H7 (cell line): Measurements from ENCODE around the gene NYAP1. TPM values are rescaled to one million over a fixed set of nuclear protein-coding genes. Genes with fewer than 3 reads are reported as not detected.
"Not testable (repeated sequence)": the region's sequence is repeated elsewhere in the genome, so short reads cannot be mapped to it uniquely, and the experiment has no call there.

ENCODE experiments used
- DNase-seq: peaks from one replicate; pipeline ENCODE4 v3.0.0; 2012
- H3K27me3 ChIP-seq: 2 replicates; pipeline ENCODE4 v1.6.0; 2011; ENCODE audit warnings: mild to moderate bottlenecking, low read length; ENCODE audit not compliant: control insufficient read depth, insufficient read depth
- H3K36me3 ChIP-seq: replicated peaks from 2 replicates; pipeline ENCODE4 v1.5.1; 2011; ENCODE audit warnings: low read length; ENCODE audit not compliant: control insufficient read depth, insufficient read depth
- H3K4me3 ChIP-seq: 2 replicates; pipeline ENCODE4 v1.5.1; 2011; ENCODE audit warnings: low read depth, mild to moderate bottlenecking, control low read depth, low read length, moderate library complexity; ENCODE audit not compliant: insufficient read depth
- total RNA-seq: library from RNA; depleted of rRNA; stranded (reverse); fragments of >200 nt; shearing (Covaris generic); gene quantifications from 2 replicates; pipeline ENCODE4 v1.2.3, GENCODE V29; 2014

NYAP1 gene
- total RNA-seq, 1 experiment from 2014 or later: 5.5 TPM

GRCh38 chr7:100504031-100504430 lies 20.3 kb downstream of the NYAP1 start:
- not testable (repeated sequence) for H3K4me3 ChIP-seq, H3K27me3 ChIP-seq, DNase-seq, H3K36me3 ChIP-seq

GRCh38 chr7:100504887-100505611 lies 21.3 kb downstream of the NYAP1 start:
- Histone ChIP-seq H3K4me3 (no peak overlapping the region), H3K36me3 (no peaks in the 10 kb centered on the region), H3K27me3 (no peaks in the 10 kb centered on the region)
- DNase-seq: no peak

GRCh38 chr7:100506356-100506923 lies 22.7 kb downstream of the NYAP1 start:
- Histone ChIP-seq H3K36me3 (no peaks in the 10 kb centered on the region), H3K27me3 (no peaks in the 10 kb centered on the region), H3K4me3 (no peak overlapping the region)
- DNase-seq: no peak

GRCh38 chr7:100509231-100509630 lies 25.5 kb downstream of the NYAP1 start:
- H3K27me3 ChIP-seq: no peaks in the 10 kb centered on the region
- DNase-seq: no peak
- H3K4me3 ChIP-seq: no peak overlapping the region
- no peaks in the 10 kb centered on the region for H3K36me3 ChIP-seq

GRCh38 chr7:100510437-100511239 lies 26.9 kb downstream of the NYAP1 start:
- DNase-seq: no peak
- H3K27me3 ChIP-seq: no peaks in the 10 kb centered on the region
- no peaks in the 10 kb centered on the region for H3K36me3 ChIP-seq
- no peak overlapping the region for H3K4me3 ChIP-seq

GRCh38 chr7:100513212-100513810 lies 29.6 kb downstream of the NYAP1 start:
- Histone ChIP-seq H3K4me3 (no peak overlapping the region), H3K27me3 (no peaks in the 10 kb centered on the region), H3K36me3 (no peaks in the 10 kb centered on the region)
- DNase-seq: no peak

- no peak for DNase-seq
- H3K27me3 ChIP-seq: no peaks in the 10 kb centered on the region
- no peaks in the 10 kb centered on the region for H3K36me3 ChIP-seq
Measured at GRCh38 chr7:100515072-100515532, 31.4 kb downstream of the NYAP1 start.

GRCh38 chr7:100516135-100516812 lies 32.5 kb downstream of the NYAP1 start:
- no peaks in the 10 kb centered on the region for H3K36me3 ChIP-seq
- DNase-seq: no peak
- no peak overlapping the region for H3K4me3 ChIP-seq
- no peaks in the 10 kb centered on the region for H3K27me3 ChIP-seq

More at GRCh38 chr7:100515072-100515532, 31.4 kb downstream of the NYAP1 start:
- no peak overlapping the region for H3K4me3 ChIP-seq

- DNase-seq: no peak
- H3K36me3 ChIP-seq: no peaks in the 10 kb centered on the region
- no peaks in the 10 kb centered on the region for H3K27me3 ChIP-seq
Measured at GRCh38 chr7:100517305-100517704, 33.6 kb downstream of the NYAP1 start.

GRCh38 chr7:100519580-100519979 lies 35.9 kb downstream of the NYAP1 start:
- no peak for DNase-seq
- Histone ChIP-seq H3K36me3 (no peaks in the 10 kb centered on the region), H3K4me3 (no peak overlapping the region), H3K27me3 (no peaks in the 10 kb centered on the region)

More at GRCh38 chr7:100517305-100517704, 33.6 kb downstream of the NYAP1 start:
- no peak overlapping the region for H3K4me3 ChIP-seq

- no peak for DNase-seq
- Histone ChIP-seq H3K27me3 (no peaks in the 10 kb centered on the region), H3K36me3 (no peaks in the 10 kb centered on the region), H3K4me3 (no peak overlapping the region)
Measured at GRCh38 chr7:100520138-100520537, 36.4 kb downstream of the NYAP1 start.

- Histone ChIP-seq H3K4me3 (no peak overlapping the region), H3K27me3 (no peaks in the 10 kb centered on the region), H3K36me3 (no peaks in the 10 kb centered on the region)
- no peak for DNase-seq
Measured at GRCh38 chr7:100521076-100521475, 37.3 kb downstream of the NYAP1 start.

GRCh38 chr7:100521909-100522593 lies 38.3 kb downstream of the NYAP1 start:
- not testable (repeated sequence) for H3K4me3 ChIP-seq, H3K27me3 ChIP-seq, H3K36me3 ChIP-seq, DNase-seq

GRCh38 chr7:100523192-100523591 lies 39.5 kb downstream of the NYAP1 start:
- DNase-seq, H3K4me3 ChIP-seq, H3K36me3 ChIP-seq, H3K27me3 ChIP-seq: not testable (repeated sequence)
